ENCODE results near the gene WAC. TPM values are rescaled to one million over a fixed set of nuclear protein-coding genes. Genes with fewer than 3 reads are reported as not detected.
"Not testable (repeated sequence)": the region's sequence is repeated elsewhere in the genome, so short reads cannot be mapped to it uniquely, and the experiment has no call there.

Gene WAC
- total RNA-seq, 1 experiment from 2014 or later: 142 TPM

DNA sequence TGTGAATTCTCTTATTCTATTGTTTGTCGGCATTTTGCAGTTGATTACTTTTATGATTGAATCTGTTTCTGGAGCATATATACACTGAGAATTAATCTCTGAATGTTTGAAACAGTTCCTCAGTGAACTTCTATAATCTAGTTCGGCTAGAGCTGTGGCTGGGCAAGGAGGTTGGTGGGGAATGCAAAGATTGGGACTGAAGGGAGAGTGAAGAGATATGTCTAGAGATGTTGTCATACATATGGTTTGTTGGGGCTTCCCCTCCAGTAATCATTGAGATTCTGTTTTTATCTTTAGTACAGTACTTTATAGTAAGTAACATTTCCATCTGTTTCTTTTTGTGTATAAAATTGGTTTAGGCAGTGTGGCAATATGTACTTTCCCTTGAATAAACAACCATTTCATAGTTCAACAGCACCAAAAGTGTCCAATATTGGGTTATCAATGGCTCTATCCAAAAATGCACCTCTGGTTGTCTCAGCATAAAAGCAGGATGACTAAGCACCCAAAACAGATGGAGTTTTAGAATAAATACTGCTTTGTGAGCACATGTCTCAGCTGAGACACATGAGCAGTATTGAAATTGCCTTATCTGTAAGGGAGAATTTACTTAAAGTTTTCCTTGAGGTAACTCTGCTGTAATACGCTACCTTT, 36.7 kb downstream of the WAC start:
- Histone ChIP-seq H3K4me1 (peaks cover 6% of the 10 kb centered on the region), H3K4me3 (no peak overlapping the region), H3K27ac (no peak overlapping the region), H3K9me3 (replicated peaks) (no peaks in the 10 kb centered on the region), H3K27me3 (no peaks in the 10 kb centered on the region), H3K36me3 (peaks cover 70% of the 10 kb centered on the region)
- DNase-seq: no peak

DNA sequence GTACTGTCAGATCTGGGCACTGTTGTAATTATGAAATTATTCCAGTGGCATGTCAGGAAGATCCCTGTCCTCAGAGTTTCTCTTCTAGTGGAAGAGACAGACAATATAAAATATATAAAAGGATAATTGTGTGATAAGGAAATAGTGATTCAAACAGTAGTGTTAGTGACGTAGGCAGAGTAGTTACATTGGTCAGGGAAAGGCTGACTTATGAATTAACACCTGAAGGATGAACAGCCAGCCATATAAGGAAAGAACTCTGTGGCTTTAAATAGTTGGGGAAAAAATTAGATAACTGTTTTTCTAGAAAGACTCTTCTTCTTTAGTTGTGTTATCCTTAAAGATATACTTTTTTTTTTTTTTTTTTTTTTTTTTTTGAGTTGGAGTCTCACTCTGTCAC, 37.7 kb downstream of the WAC start:
- peaks cover 6% of the 10 kb centered on the region for H3K4me1 ChIP-seq
- no peak for DNase-seq
- peaks cover 70% of the 10 kb centered on the region for H3K36me3 ChIP-seq
- H3K27me3 ChIP-seq: no peaks in the 10 kb centered on the region
- no peak overlapping the region for H3K27ac ChIP-seq
- no peaks in the 10 kb centered on the region for H3K9me3 ChIP-seq (replicated peaks)
- no peak overlapping the region for H3K4me3 ChIP-seq

DNA sequence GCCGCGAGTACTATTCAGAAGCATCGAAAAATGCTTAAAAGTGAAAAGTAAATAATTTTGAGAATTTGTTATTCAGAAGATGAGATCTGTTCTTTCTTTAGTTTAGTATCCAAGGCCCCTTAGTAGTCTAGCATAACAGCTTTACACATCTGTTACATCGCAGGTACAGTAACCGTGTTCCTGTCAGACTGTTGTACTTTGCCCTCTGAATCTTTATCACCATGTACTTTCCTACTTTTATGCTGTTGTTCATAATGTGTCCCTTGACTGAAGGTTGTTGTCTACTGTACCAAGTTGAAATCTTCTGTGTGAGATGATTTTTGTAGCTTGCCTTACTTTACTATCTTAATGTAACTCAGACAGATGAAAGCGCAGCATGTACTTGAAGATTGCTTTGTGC, 38.3 kb downstream of the WAC start:
- DNase-seq: no peak
- Histone ChIP-seq H3K27me3 (no peaks in the 10 kb centered on the region), H3K36me3 (peaks cover 73% of the 10 kb centered on the region), H3K4me1 (peaks cover 6% of the 10 kb centered on the region), H3K27ac (no peak overlapping the region), H3K4me3 (no peak overlapping the region), H3K9me3 (replicated peaks) (no peaks in the 10 kb centered on the region)

DNA sequence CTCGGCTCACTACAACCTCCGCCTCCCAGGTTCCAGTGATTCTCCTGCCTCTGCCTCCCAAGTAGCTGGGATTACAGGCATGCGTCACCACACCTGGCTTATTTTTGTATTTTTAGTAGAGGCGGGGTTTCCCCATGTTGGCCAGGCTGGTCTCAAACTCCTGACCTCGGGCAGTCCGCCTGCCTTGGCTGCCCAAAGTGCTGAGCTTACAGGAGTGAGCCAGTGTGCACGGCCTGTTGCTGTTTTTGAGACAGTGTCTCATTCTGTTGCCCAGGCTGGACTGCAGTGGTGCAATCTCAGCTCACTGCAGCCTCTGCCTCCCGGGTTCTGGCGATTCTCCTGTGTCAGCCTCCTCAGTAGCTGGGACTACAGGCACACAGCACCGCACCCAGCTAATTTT, 41.3 kb downstream of the WAC start:
- not testable (repeated sequence) for H3K27ac ChIP-seq; H3K4me3 ChIP-seq; H3K9me3 ChIP-seq (replicated peaks); DNase-seq; H3K4me1 ChIP-seq; H3K27me3 ChIP-seq
- peaks cover 69% of the 10 kb centered on the region for H3K36me3 ChIP-seq

DNA sequence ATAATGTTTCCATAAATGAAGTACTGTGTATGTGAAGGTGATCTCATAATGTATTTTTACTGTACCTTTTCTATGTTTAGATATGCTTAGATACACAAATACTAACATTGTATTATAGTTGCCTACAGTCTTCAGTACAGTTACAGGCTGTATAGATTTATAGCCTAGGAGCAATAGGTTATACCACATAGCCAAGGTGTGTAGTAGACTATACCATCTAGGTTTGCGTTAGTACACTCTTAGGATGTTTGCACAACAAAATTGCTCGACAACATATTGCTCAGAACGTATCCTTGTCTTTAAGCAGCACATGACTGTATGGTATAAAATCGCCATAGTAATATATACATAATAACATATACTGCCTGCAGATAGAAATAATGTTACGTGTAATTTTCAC, 42.9 kb downstream of the WAC start:
- no peak for DNase-seq

DNA sequence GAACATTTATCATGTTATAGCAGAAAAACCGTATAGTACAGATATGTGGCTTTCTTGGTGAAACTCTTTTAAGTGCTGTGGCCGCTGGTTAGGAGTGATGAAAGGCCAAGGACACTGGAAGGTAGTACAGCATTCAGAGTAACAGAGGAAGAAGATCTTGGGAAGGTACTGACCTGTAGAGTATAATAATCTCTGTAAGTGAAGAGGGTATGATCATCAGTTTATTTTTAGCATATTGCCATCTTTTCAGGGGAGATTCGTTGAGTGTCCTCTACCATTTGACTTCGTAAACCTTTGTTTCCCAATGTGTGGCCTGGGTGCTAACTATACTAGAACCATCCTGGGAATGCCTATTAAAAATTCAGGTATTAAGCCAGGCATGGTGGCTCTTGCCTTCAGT, 44.6 kb downstream of the WAC start:
- no peak for DNase-seq
- Histone ChIP-seq H3K36me3 (peaks cover 67% of the 10 kb centered on the region), H3K4me1 (no peaks in the 10 kb centered on the region; the same call in 1 of the 2 replicates)

More for the DNA sequence above, 42.9 kb downstream of the WAC start:
- no peaks in the 10 kb centered on the region for H3K27me3 ChIP-seq
- no peak overlapping the region for H3K27ac ChIP-seq
- H3K36me3 ChIP-seq: peaks cover 73% of the 10 kb centered on the region
- H3K4me1 ChIP-seq: no peaks in the 10 kb centered on the region; the same call in 1 of the 2 replicates
- H3K9me3 ChIP-seq (replicated peaks): no peaks in the 10 kb centered on the region
- no peak overlapping the region for H3K4me3 ChIP-seq

DNA sequence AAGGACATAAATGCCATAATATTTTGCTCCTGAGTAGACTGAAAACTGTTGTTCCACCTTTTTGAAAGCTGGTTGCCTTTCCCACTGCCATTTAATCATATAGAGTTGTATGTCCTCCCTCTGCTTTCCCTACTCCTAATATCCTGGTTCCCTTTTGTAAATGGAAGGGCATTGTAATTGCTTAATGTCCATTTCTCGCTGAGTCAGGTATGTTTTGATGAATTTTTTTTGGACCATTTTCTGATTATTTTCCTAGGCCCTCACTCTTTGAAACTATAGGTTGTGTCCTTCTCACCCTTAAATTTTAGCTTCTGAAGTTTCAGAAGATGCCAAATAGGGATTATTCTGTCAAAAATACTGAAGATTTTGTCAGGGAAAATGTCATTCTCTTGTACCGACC, 45.5 kb downstream of the WAC start:
- Histone ChIP-seq H3K4me1 (no peaks in the 10 kb centered on the region; the same call in 1 of the 2 replicates), H3K4me3 (no peak overlapping the region)
- no peak for DNase-seq

More for the DNA sequence above, 44.6 kb downstream of the WAC start:
- Histone ChIP-seq H3K27ac (no peak overlapping the region), H3K4me3 (no peak overlapping the region), H3K27me3 (no peaks in the 10 kb centered on the region), H3K9me3 (replicated peaks) (no peaks in the 10 kb centered on the region)

DNA sequence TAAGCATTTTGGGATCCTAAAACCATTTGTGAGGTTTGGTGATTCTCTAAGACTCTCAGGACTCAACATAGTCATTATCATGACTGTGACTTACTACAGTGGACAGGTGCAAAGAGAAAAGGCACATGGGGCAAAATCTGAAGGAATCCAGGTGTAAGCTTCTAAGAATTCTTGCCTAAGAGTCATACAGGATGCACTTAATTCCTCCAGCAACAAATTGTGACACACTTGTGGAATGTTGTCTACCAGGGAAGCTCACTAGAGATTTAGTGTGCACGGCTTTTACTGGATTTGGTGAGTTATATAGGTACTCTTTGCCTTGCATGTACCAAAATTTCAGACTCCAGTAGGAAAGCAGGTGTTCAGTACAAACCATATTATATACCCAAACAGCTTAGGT, 47.9 kb downstream of the WAC start:
- no peak for DNase-seq
- no peak overlapping the region for H3K4me3 ChIP-seq
- no peaks in the 10 kb centered on the region for H3K27me3 ChIP-seq
- no peak overlapping the region for H3K27ac ChIP-seq
- no peaks in the 10 kb centered on the region for H3K9me3 ChIP-seq (replicated peaks)
- peaks cover 67% of the 10 kb centered on the region for H3K36me3 ChIP-seq
- H3K4me1 ChIP-seq: no peaks in the 10 kb centered on the region

More for the DNA sequence above, 45.5 kb downstream of the WAC start:
- no peaks in the 10 kb centered on the region for H3K27me3 ChIP-seq
- H3K27ac ChIP-seq: no peak overlapping the region
- peaks cover 67% of the 10 kb centered on the region for H3K36me3 ChIP-seq
- H3K9me3 ChIP-seq (replicated peaks): no peaks in the 10 kb centered on the region

DNA sequence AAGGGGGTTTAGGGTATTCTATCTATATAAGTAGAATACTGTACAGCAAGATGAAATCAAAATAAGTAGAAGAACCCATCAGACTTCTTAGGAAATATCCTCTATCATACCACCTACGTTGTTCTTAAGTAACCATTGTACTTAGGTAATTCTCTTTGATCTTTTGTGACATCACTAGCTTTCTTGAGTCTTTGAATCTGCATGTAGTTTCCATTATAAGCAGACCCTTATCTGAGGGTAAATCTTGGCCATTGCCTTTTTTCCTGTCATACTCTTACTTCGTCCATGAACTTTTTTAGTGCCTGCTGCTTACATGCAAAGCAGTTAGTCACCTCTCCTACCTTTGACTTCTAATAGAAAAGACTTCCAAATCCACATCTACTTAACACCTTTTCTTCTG, 49.0 kb downstream of the WAC start:
- Histone ChIP-seq H3K4me3 (no peak overlapping the region), H3K27ac (no peak overlapping the region), H3K9me3 (replicated peaks) (no peaks in the 10 kb centered on the region), H3K27me3 (no peaks in the 10 kb centered on the region), H3K36me3 (peaks cover 75% of the 10 kb centered on the region), H3K4me1 (no peaks in the 10 kb centered on the region)
- no peak for DNase-seq

DNA sequence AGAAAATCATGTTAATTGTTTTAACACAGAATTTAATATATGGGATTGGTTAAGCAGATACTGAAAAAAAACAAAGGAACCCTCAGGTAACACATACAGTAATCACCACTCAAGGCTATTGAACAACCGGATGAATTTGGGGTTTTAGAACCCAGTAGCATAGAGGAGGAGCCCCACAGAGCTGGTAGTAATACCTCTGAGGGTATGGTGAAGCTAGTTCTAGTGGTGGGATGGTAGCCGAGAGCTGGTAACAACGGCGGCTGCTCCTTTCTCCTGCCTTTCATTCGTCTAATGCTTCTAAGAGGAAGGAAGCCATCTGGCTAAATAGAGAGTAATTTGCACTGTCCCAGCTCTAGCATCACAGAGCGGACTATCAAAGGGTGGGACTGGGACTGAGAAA, 52.2 kb downstream of the WAC start:
- H3K36me3 ChIP-seq: peaks cover 79% of the 10 kb centered on the region
- no peaks in the 10 kb centered on the region for H3K27me3 ChIP-seq
- no peak overlapping the region for H3K27ac ChIP-seq
- H3K4me1 ChIP-seq: no peaks in the 10 kb centered on the region
- H3K9me3 ChIP-seq (replicated peaks): no peaks in the 10 kb centered on the region
- H3K4me3 ChIP-seq: no peak overlapping the region
- no peak for DNase-seq

DNA sequence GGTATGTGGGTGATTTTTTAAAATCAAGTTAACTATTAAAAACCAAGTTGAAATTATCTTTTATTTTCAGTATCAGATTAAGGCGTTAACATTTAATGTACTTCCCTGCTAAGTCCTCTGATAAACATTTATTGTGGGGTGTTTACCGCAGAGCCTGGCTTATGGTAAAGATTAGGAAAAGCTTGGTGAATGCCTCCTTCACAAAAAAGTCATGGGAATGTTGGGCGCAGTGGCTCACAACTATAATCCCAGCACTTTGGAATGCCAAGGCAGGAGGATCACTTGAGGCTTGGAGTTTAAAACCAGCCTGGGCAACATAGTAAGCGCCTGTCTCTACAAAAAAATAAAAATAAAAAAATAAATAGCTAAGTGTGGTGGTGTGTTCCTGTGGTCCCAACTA, 53.3 kb downstream of the WAC start:
- DNase-seq: no peak
- no peak overlapping the region for H3K4me3 ChIP-seq
- peaks cover 85% of the 10 kb centered on the region for H3K36me3 ChIP-seq
- no peaks in the 10 kb centered on the region for H3K4me1 ChIP-seq
- H3K27ac ChIP-seq: no peak overlapping the region
- no peaks in the 10 kb centered on the region for H3K27me3 ChIP-seq
- H3K9me3 ChIP-seq (replicated peaks): no peaks in the 10 kb centered on the region

DNA sequence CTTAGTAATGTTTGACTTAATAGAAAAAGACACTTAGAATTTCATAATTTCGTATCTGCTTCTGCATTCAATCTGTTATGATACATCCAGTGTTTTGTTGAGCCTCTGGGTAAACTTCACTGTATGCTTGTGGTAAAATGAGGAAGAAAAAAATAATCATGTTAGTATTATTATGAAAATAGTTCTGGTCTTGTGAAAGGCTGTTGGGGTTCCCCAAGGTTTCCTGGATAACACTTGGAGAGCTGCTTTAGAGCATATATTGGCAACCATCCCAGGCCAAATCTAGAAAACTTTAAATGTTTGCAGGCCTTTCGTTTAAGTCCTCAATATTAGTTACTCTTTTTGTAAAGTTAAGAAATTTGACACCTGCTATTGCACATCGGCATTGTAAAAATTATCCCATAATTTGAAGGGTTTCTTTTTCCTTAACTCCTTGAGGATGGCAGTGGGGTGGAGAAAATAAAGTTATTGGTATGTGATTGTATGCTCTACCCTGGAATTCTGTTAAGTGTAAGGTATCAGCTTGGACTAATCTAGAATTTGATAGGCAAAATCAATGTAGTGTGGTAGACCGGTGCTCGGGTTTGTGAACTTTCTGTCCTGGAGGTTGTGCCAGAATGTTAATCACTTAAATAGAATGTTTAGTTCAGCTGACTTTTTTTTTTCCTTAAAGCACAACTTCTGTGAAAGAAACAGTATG, 54.5 kb downstream of the WAC start:
- Histone ChIP-seq H3K9me3 (replicated peaks) (no peaks in the 10 kb centered on the region), H3K36me3 (peaks cover 93% of the 10 kb centered on the region), H3K4me3 (no peak overlapping the region), H3K27ac (no peak overlapping the region), H3K27me3 (no peaks in the 10 kb centered on the region), H3K4me1 (no peaks in the 10 kb centered on the region)
- no peak for DNase-seq

DNA sequence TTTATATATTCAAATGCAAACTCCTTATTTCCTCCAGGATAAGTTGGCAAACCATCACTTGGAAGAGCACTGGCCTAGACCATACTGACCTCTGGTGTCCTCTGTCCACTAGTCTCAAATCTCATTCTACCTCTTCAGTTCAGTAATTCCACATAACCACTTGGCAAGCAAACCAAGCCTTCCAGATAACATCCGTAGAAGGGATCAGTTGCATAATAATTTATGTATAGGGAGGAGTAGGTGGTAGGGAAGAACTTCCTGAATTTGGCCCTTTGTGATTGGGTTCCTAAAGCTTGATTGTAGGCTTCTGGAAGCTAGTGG, 55.0 kb downstream of the WAC start:
- Histone ChIP-seq H3K4me3 (no peak overlapping the region), H3K27ac (no peak overlapping the region)
- DNase-seq: no peak

DNA sequence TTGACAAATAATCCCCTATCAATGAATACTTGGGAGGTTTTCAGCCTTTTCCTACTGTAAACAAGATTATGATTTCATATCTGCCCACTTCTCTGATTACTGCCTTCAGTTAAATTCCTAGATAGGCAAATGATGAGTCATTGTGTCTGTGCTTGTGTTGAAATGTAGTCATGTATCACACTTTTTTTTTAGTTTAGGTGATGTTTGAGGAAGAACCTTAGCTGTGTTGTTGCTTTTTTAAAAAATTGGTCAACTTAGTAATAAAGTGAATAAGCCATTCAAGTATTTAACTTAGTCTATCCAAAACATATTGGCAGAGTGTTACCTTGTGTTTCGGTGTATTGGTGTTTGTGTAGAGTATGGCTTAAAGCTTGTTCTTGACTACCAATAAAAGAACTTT, 60.0 kb downstream of the WAC start:
- no peak for DNase-seq
- Histone ChIP-seq H3K4me1 (no peaks in the 10 kb centered on the region; the same call in 1 of the 2 replicates), H3K4me3 (no peak overlapping the region), H3K27me3 (no peaks in the 10 kb centered on the region), H3K36me3 (peaks cover 85% of the 10 kb centered on the region), H3K27ac (no peak overlapping the region), H3K9me3 (replicated peaks) (no peaks in the 10 kb centered on the region)

More for the DNA sequence above, 55.0 kb downstream of the WAC start:
- no peaks in the 10 kb centered on the region for H3K27me3 ChIP-seq
- no peaks in the 10 kb centered on the region; the same call in 1 of the 2 replicates for H3K4me1 ChIP-seq
- no peaks in the 10 kb centered on the region for H3K9me3 ChIP-seq (replicated peaks)
- peaks cover 94% of the 10 kb centered on the region for H3K36me3 ChIP-seq

DNA sequence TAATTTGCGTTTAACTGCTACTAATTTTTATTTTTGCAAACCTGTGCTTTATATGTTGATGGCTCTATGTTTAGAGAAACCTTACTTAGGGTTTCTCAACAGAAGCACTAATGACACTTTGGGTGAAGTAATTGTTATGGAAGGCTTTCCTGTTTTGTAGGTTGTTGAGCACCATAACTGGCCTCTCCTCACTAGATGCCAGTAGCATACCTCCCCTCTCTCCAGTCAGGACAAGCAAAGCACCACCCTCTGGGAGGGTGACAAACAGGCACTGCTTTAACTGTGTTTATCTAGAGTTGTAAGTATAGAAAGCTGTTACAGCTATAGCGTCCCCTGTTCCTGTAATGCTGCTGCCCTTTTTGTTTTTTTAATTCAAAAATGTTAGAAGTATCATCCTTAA, 60.9 kb downstream of the WAC start:
- Histone ChIP-seq H3K9me3 (replicated peaks) (no peaks in the 10 kb centered on the region), H3K36me3 (peaks cover 84% of the 10 kb centered on the region), H3K27me3 (no peaks in the 10 kb centered on the region), H3K27ac (no peak overlapping the region), H3K4me3 (no peak overlapping the region), H3K4me1 (no peaks in the 10 kb centered on the region; the same call in 1 of the 2 replicates)
- DNase-seq: no peak

DNA sequence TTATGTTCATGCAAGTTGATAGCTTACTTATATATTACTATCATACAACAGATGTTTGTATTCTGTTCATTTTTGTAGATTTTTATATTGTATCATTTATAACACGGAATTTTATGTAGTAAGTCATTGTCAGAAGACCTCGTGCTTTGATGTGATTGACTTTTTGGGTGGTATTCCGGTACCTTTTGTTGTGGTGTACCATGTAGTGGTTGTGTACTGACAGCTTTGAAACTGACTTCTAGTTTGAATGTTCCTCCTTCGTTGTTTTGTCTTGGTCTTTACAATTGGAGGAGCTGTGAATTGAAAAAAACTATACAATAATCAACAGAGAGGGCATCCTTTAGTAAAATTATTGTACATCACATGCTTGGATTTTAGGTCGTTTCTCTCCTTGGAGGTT, 61.5 kb downstream of the WAC start:
- no peak overlapping the region for H3K27ac ChIP-seq
- no peaks in the 10 kb centered on the region for H3K27me3 ChIP-seq
- H3K9me3 ChIP-seq (replicated peaks): no peaks in the 10 kb centered on the region
- peaks cover 84% of the 10 kb centered on the region for H3K36me3 ChIP-seq
- no peaks in the 10 kb centered on the region; the same call in 1 of the 2 replicates for H3K4me1 ChIP-seq
- H3K4me3 ChIP-seq: no peak overlapping the region
- DNase-seq: no peak

All from SJCRH30 (cell line).